Lung (tissue), 12 donors: ENCODE data around the gene H2AZ2. TPM values are rescaled to one million over a fixed set of nuclear protein-coding genes. Genes with fewer than 3 reads are reported as not detected.
"Not testable (repeated sequence)": the region's sequence is repeated elsewhere in the genome, so short reads cannot be mapped to it uniquely, and the experiment has no call there.

Source experiments
- ATAC-seq: fragments of 200-7000 bp; cut with Tn5 transposase; one replicate; pipeline ENCODE4 v1.9.1; 2020; ENCODE audit warnings: moderate number of reproducible peaks; ENCODE audit not compliant: insufficient read depth, low FRiP score
- DNase-seq, 3 donors: peaks; one replicate each; pipeline ENCODE4 v3.0.0-alpha.2; 2013 to 2017
- H3K27ac ChIP-seq, 2 donors: one replicate each; pipeline ENCODE4 v1.5.1; 2013; ENCODE audit warnings: mild to moderate bottlenecking in 2 of 2, moderate library complexity in 2 of 2, control low read depth in 1 of 2, inconsistent platforms in 1 of 2, low read depth in 1 of 2, low read length in 1 of 2
- H3K27me3 ChIP-seq, 3 donors: one replicate each; pipeline ENCODE4 v1.5.1; 2013; ENCODE audit warnings: low read length in 2 of 3; ENCODE audit not compliant: control insufficient read depth in 3 of 3, insufficient read depth in 3 of 3
- H3K36me3 ChIP-seq, 4 donors: one replicate each; pipeline ENCODE4 v1.5.1; 2013; ENCODE audit warnings: low read length in 4 of 4, mild to moderate bottlenecking in 1 of 4, moderate library complexity in 1 of 4; ENCODE audit not compliant: control insufficient read depth in 4 of 4, insufficient read depth in 4 of 4
- H3K4me1 ChIP-seq, 5 donors: one replicate each; pipeline ENCODE4 v1.5.1; 2013; ENCODE audit warnings: low read length in 5 of 5, mild to moderate bottlenecking in 2 of 5, moderate library complexity in 1 of 5; ENCODE audit not compliant: control insufficient read depth in 5 of 5, insufficient read depth in 5 of 5
- H3K4me3 ChIP-seq: one replicate; pipeline ENCODE4 v1.5.1; 2013; ENCODE audit warnings: mild to moderate bottlenecking, control low read depth, moderate library complexity
- H3K9ac ChIP-seq, 2 donors: one replicate each; pipeline ENCODE4 v1.5.1; 2013; ENCODE audit warnings: low read length in 2 of 2, control low read depth in 1 of 2; ENCODE audit not compliant: insufficient read depth in 1 of 2
- H3K9me3 ChIP-seq, 4 donors: one replicate each; pipeline ENCODE4 v1.5.1; 2013; ENCODE audit warnings: low read length in 3 of 4, mild to moderate bottlenecking in 1 of 4, moderate library complexity in 1 of 4; ENCODE audit not compliant: control insufficient read depth in 4 of 4, insufficient read depth in 3 of 4
- CTCF ChIP-seq: IDR thresholded peaks from 2 replicates; pipeline ENCODE4 v1.5.1; 2012; ENCODE audit warnings: mild to moderate bottlenecking; ENCODE audit errors: control extremely low read depth, extremely low read depth
- WGBS, 2 donors: extraction: QIAGEN DNeasy Blood & Tissue Kit; methylation state at CpG; one replicate each; pipeline ENCODE4 v1.1.7; 2013; 5-methylcytosine and 5-hydroxymethylcytosine counted together
- polyA plus RNA-seq, 2 donors: library from polyadenylated mRNA; stranded (reverse); fragments of 200-250 nt; gene quantifications; one replicate each; pipeline ENCODE4 v1.2.1, GENCODE V29; 2013
- total RNA-seq, 2 donors: library from RNA; depleted of rRNA in 1 of 2; stranded (reverse); fragments of >200 nt in 1 of 2; gene quantifications; one replicate each; pipeline ENCODE4 v1.2.1, GENCODE V29; 2014 to 2021
- donor health status: control.
- donor health status: control.
- donor health status: Bipolar disorder and iron deficiency.
- donor health status: healthy.
- donor health status: DM: yes; HTN: yes; CAD: no.

The H2AZ2 gene
- total and polyA plus RNA-seq, 4 donors: 81.0 to 202 (median 111) TPM

DNA sequence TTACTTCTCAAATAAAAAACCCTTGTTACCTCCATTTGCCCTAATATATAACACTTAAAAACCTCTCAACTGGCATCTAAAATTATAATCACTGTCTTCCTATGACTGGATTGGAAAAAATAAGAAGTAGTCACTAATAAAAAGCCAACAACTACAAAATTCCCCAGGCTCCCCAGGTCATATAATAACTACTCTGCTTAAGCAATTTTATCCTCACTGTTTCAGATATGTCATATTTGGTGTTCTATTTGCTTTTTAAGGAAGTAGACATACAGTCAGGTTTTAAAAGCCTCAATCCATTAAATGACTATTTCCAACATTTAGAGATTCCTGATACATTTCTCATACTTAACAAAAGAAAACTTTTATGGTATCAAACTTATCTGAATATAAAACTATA, 2.4 kb downstream of the H2AZ2 start:
- Histone ChIP-seq H3K36me3 (peaks cover 2 to 7% (median 6%) of the 10 kb centered on the region in 4 donors), H3K27ac (no peak overlapping the region), H3K27me3 (no peaks in the 10 kb centered on the region), H3K4me1 (peaks cover 2 to 24% (median 5%) of the 10 kb centered on the region in 5 donors), H3K4me3 (no peak overlapping the region), H3K9ac (peak overlapping the region in 1 of 2 donors; percentile 55), H3K9me3 (no peaks in the 10 kb centered on the region)
- TF ChIP-seq CTCF: no peak
- ATAC-seq (no peak), DNase-seq (no peak)

DNA sequence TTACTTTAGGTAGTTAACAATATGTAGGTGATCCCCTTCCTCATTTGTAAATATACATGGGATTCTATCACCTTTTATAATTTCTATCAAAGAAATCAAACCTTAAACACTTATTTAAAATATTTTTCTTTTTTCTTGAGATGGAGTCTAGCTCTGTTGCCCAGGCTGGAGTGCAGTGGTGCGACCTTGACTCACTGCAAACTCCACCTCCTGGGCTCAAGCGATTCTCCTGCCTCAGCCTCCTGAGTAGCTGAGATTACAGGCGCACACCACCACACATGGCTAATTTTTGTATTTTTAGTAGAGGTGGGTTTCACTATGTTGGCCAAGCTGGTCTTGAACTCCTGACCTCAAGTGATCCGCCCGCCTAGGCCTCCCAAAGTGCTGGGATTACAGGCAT, 4.4 kb downstream of the H2AZ2 start:
- H3K4me1 ChIP-seq: peaks cover 2 to 14% (median 5%) of the 10 kb centered on the region in 5 donors
- H3K9me3 ChIP-seq, ATAC-seq, DNase-seq, H3K27ac ChIP-seq, H3K4me3 ChIP-seq, H3K9ac ChIP-seq, H3K27me3 ChIP-seq: not testable (repeated sequence)
- H3K36me3 ChIP-seq: peaks cover 10 to 24% (median 13%) of the 10 kb centered on the region in 4 donors
- 95 to 97% methylated on average over 5 of the region's 5 CpGs for WGBS, 2 donors

DNA sequence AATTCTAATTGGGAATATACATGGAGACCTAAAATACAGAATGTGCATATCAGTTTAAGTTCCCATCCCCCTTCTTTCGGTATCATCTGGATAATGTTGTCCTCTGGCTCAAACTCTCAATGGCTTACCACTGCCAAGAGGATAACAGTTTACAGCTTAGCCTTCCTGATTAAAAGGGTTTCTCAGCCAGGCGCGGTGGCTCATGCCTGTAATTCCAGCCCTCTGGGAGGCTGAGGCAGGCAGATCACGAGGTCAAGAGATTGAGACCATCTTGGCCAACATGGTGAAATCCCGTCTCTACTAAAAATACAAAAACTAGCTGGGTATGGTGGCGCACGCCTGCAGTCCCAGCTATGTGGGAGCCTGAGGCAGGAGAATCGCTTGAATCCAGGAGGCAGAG, 5.2 kb downstream of the H2AZ2 start:
- WGBS, 2 donors: 84% methylated on average over 8 of the region's 8 CpGs
- Histone ChIP-seq H3K4me1 (peaks cover 2 to 14% (median 5%) of the 10 kb centered on the region in 5 donors), H3K27ac (peak overlapping the region in 1 of 2 donors; percentile 53), H3K36me3 (peaks cover 11 to 26% (median 14%) of the 10 kb centered on the region in 4 donors)
- not testable (repeated sequence) for H3K9ac ChIP-seq, H3K9me3 ChIP-seq, ATAC-seq, H3K4me3 ChIP-seq, DNase-seq, H3K27me3 ChIP-seq

- ATAC-seq (no peak), DNase-seq (no peak)
- Histone ChIP-seq H3K4me1 (peaks cover 0 to 6% (median 0%) of the 10 kb centered on the region in 5 donors), H3K9me3 (no peaks in the 10 kb centered on the region), H3K36me3 (peaks cover 16 to 35% (median 27%) of the 10 kb centered on the region in 4 donors), H3K9ac (no peak overlapping the region), H3K27me3 (no peaks in the 10 kb centered on the region), H3K4me3 (no peak overlapping the region), H3K27ac (no peak overlapping the region)
- 44 to 68% methylated on average over 2 of the region's 2 CpGs for whole genome bisulfite sequencing, 2 donors
- no peak for TF ChIP-seq CTCF
Measured at GRCh38 chr7:44838751-44839150, 9.1 kb downstream of the H2AZ2 start.
